Cerebellar cortex (tissue), 1 donor: ENCODE data around the gene FAM3A.
A peak's percentile ranks its signal among the peaks of the same experiment; 100 is the strongest.

ENCODE experiments used
- DNase-seq: peaks from one replicate; pipeline ENCODE4 v3.0.0-alpha.2; 2015; ENCODE audit warnings: low spot score

The FAM3A gene

GRCh38 chrX:154534526-154535322, 18.7 kb upstream of the FAM3A start:
- peak; percentile 73 for DNase-seq

- no peak for DNase-seq
These were observed 16.7 kb upstream of the FAM3A start for GRCh38 chrX:154532690-154533089.

GRCh38 chrX:154531626-154532025, 15.6 kb upstream of the FAM3A start:
- no peak for DNase-seq

- no peak for DNase-seq
These were observed 14.3 kb upstream of the FAM3A start for GRCh38 chrX:154530286-154530685.

GRCh38 chrX:154529206-154529612, 13.2 kb upstream of the FAM3A start:
- no peak for DNase-seq

- DNase-seq, result peak; percentile 82
These were observed 11.1 kb upstream of the FAM3A start for GRCh38 chrX:154526901-154527675.

- no peak for DNase-seq
These were observed 9.8 kb upstream of the FAM3A start for GRCh38 chrX:154525606-154526490.

GRCh38 chrX:154519389-154519788, 3.4 kb upstream of the FAM3A start:
- DNase-seq, result no peak

GRCh38 chrX:154517101-154517781, 1.2 kb upstream of the FAM3A start:
- no peak for DNase-seq

- DNase-seq, result peak; percentile 32
These were observed 646 bp upstream of the FAM3A start for GRCh38 chrX:154516656-154517100.

- no peak for DNase-seq
These were observed 704 bp downstream of the FAM3A start for GRCh38 chrX:154515090-154515965.

- no peak for DNase-seq
These were observed 2.3 kb downstream of the FAM3A start for GRCh38 chrX:154513716-154514115.

GRCh38 chrX:154512879-154513553, 3.0 kb downstream of the FAM3A start:
- no peak for DNase-seq

GRCh38 chrX:154511761-154512160, 4.3 kb downstream of the FAM3A start:
- no peak for DNase-seq

GRCh38 chrX:154509455-154509854, 6.6 kb downstream of the FAM3A start:
- DNase-seq, result no peak

- no peak for DNase-seq
These were observed 7.7 kb downstream of the FAM3A start for GRCh38 chrX:154508384-154508745.

GRCh38 chrX:154507673-154508383, 8.2 kb downstream of the FAM3A start:
- DNase-seq, result no peak

- no peak for DNase-seq
These were observed 9.3 kb downstream of the FAM3A start for GRCh38 chrX:154506483-154507332.
